H1 (cell line): ENCODE measurements around the gene PRR5. TPM values are rescaled to one million over a fixed set of nuclear protein-coding genes. Genes with fewer than 3 reads are reported as not detected.
A peak's percentile ranks its signal among the peaks of the same experiment; 100 is the strongest.

ENCODE experiments used
- CTCF ChIA-PET: fragments of 300-600 bp; sonication (Branson Sonifier 250); formaldehyde crosslinking; loops from one replicate; lab custom pipeline; 2021; ENCODE audit not compliant: partially characterized antibody; lab: Charles Lee
- POLR2A ChIA-PET: fragments of 300-600 bp; sonication (Branson Sonifier 250); formaldehyde crosslinking; loops from one replicate; lab custom pipeline; 2021; ENCODE audit warnings: inconsistent platforms; ENCODE audit not compliant: partially characterized antibody; lab: Charles Lee
- DNase-seq, 2 experiments: peaks; one replicate each; pipeline versions ENCODE4 v3.0.0 to v3.0.0-alpha.2; 2010 to 2022; ENCODE audit warnings: low spot score in 2 of 2, low read depth in 1 of 2, mixed read lengths in 1 of 2
- FAIRE-seq: peaks from 2 replicates; lab custom pipeline; 2011; peaks lifted over from hg19 to GRCh38; lab: Jason Lieb, UNC
- H2AFZ ChIP-seq: 2 replicates; pipeline ENCODE4 v1.8.1; 2012; ENCODE audit warnings: low read length, inconsistent platforms
- H2AK5ac ChIP-seq: 2 replicates; pipeline ENCODE4 v1.6.1; 2013; ENCODE audit warnings: low read depth, low read length
- H2BK120ac ChIP-seq: replicated peaks from 2 replicates; pipeline ENCODE3; 2013; ENCODE audit warnings: low read depth, low read length, inconsistent platforms
- H2BK12ac ChIP-seq: 2 replicates; pipeline ENCODE4 v1.6.1; 2013; ENCODE audit warnings: low read depth, low read length
- H2BK15ac ChIP-seq: 2 replicates; pipeline ENCODE4 v1.6.1; 2013; ENCODE audit warnings: low read length
- H2BK20ac ChIP-seq: 2 replicates; pipeline ENCODE4 v1.6.1; 2013; ENCODE audit warnings: low read length
- H2BK5ac ChIP-seq: 2 replicates; pipeline ENCODE4 v1.6.1; 2013; ENCODE audit warnings: low read depth, low read length
- H3K14ac ChIP-seq: 2 replicates; pipeline ENCODE4 v1.6.1; 2013; ENCODE audit warnings: inconsistent platforms; ENCODE audit not compliant: insufficient read length
- H3K18ac ChIP-seq: 2 replicates; pipeline ENCODE4 v1.6.1; 2013; ENCODE audit warnings: low read length; ENCODE audit errors: extremely low read depth
- H3K23ac ChIP-seq: 2 replicates; pipeline ENCODE4 v1.6.1; 2013; ENCODE audit warnings: inconsistent platforms; ENCODE audit not compliant: insufficient read length
- H3K23me2 ChIP-seq: 2 replicates; pipeline ENCODE4 v1.6.1; 2013; ENCODE audit warnings: low read depth, low read length
- H3K27ac ChIP-seq: 2 replicates; pipeline ENCODE4 v1.6.1; 2011; ENCODE audit warnings: low read depth, low read length, inconsistent platforms
- H3K27me3 ChIP-seq, 4 experiments: replicated peaks in 1 of 4; 1 replicate in 1 of 4; 2 replicates in 3 of 4; pipeline versions ENCODE4 v1.6.1 to v1.8.1; 2011 to 2013; ENCODE audit warnings: low read length in 3 of 4, mild to moderate bottlenecking in 3 of 4, inconsistent platforms in 2 of 4, mixed read lengths in 2 of 4, moderate library complexity in 1 of 4; ENCODE audit not compliant: control insufficient read depth in 3 of 4, insufficient read depth in 3 of 4; ENCODE audit errors: extremely low read depth in 1 of 4
- H3K36me3 ChIP-seq, 4 experiments: 2 replicates each; pipeline versions ENCODE4 v1.6.1 to v1.8.1; 2011 to 2013; ENCODE audit warnings: mild to moderate bottlenecking in 4 of 4, low read length in 3 of 4, moderate library complexity in 2 of 4, control low read depth in 1 of 4, inconsistent platforms in 1 of 4; ENCODE audit not compliant: insufficient read depth in 4 of 4, control insufficient read depth in 2 of 4
- H3K4ac ChIP-seq: replicated peaks from 2 replicates; pipeline ENCODE3; 2013; ENCODE audit warnings: low read length, low read depth, mixed read lengths, inconsistent platforms; ENCODE audit not compliant: insufficient read length
- H3K4me1 ChIP-seq, 4 experiments: replicated peaks in 1 of 4; 1 replicate in 1 of 4; 2 replicates in 3 of 4; pipeline versions ENCODE4 v1.6.1 to v1.8.1; 2011 to 2013; ENCODE audit warnings: low read length in 3 of 4, inconsistent platforms in 2 of 4, mixed read lengths in 1 of 4; ENCODE audit not compliant: insufficient read depth in 4 of 4, control insufficient read depth in 3 of 4
- H3K4me2 ChIP-seq, 2 experiments: 2 replicates each; pipeline versions ENCODE4 v1.6.1 to v1.8.1; 2011 to 2013; ENCODE audit warnings: low read depth in 2 of 2, low read length in 2 of 2, control low read depth in 1 of 2, inconsistent platforms in 1 of 2, mild to moderate bottlenecking in 1 of 2; ENCODE audit not compliant: insufficient read depth in 1 of 2
- H3K4me3 ChIP-seq, 4 experiments: fragments of 200-600, 300-600 bp in 1 of 4; sonication (generic), shearing (Covaris generic), sonication (Bioruptor Twin) in 1 of 4; 2 replicates each; pipeline versions ENCODE4 v1.5.1 to v1.8.1; 2011 to 2016; ENCODE audit warnings: low read length in 4 of 4, low read depth in 3 of 4, control low read depth in 2 of 4, inconsistent platforms in 2 of 4, mild to moderate bottlenecking in 2 of 4, mixed read lengths in 1 of 4, moderate library complexity in 1 of 4; ENCODE audit not compliant: insufficient read depth in 2 of 4; ENCODE audit errors: extremely low read depth in 1 of 4
- H3K56ac ChIP-seq: replicated peaks from 2 replicates; pipeline ENCODE3; 2013; ENCODE audit warnings: low read depth, mild to moderate bottlenecking, mixed read lengths, low read length, inconsistent platforms; ENCODE audit not compliant: insufficient read length
- H3K79me1 ChIP-seq: 2 replicates; pipeline ENCODE4 v1.6.1; 2013; ENCODE audit warnings: low read depth, low read length, control low read depth
- H3K79me2 ChIP-seq, 2 experiments: 2 replicates each; pipeline versions ENCODE4 v1.6.1 to v1.8.1; 2012 to 2013; ENCODE audit warnings: low read length in 2 of 2, mild to moderate bottlenecking in 2 of 2, inconsistent platforms in 1 of 2; ENCODE audit not compliant: insufficient read depth in 2 of 2, control insufficient read depth in 1 of 2
- H3K9ac ChIP-seq, 4 experiments: replicated peaks in 1 of 4; 1 replicate in 1 of 4; 2 replicates in 3 of 4; pipeline versions ENCODE4 v1.6.1 to v1.8.1; 2011 to 2013; ENCODE audit warnings: low read depth in 3 of 4, low read length in 3 of 4, control low read depth in 2 of 4, mild to moderate bottlenecking in 2 of 4, moderate library complexity in 2 of 4, inconsistent platforms in 1 of 4; ENCODE audit errors: extremely low read depth in 1 of 4
- H3K9me3 ChIP-seq, 2 experiments: 2 replicates each; pipeline versions ENCODE4 v1.6.1 to v1.8.1; 2012 to 2013; ENCODE audit warnings: mild to moderate bottlenecking in 2 of 2, moderate library complexity in 2 of 2, control low read depth in 1 of 2, inconsistent platforms in 1 of 2, low read depth in 1 of 2, low read length in 1 of 2, mixed read lengths in 1 of 2; ENCODE audit not compliant: insufficient read depth in 2 of 2
- H4K20me1 ChIP-seq, 2 experiments: replicated peaks in 1 of 2; 2 replicates each; pipeline versions ENCODE3 to v1.8.1; 2011 to 2013; ENCODE audit warnings: inconsistent platforms in 2 of 2, low read length in 2 of 2, mild to moderate bottlenecking in 1 of 2; ENCODE audit not compliant: insufficient read depth in 2 of 2, control insufficient read depth in 1 of 2
- H4K5ac ChIP-seq: 2 replicates; pipeline ENCODE4 v1.6.1; 2013; ENCODE audit warnings: low read length, low read depth, mixed read lengths, inconsistent platforms; ENCODE audit not compliant: insufficient read length
- H4K8ac ChIP-seq: 2 replicates; pipeline ENCODE4 v1.8.0; 2013; ENCODE audit warnings: mild to moderate bottlenecking, moderate library complexity, low read length, inconsistent platforms; ENCODE audit not compliant: insufficient read depth; ENCODE audit errors: extremely low read depth
- H4K91ac ChIP-seq: replicated peaks from 2 replicates; pipeline ENCODE3; 2013; ENCODE audit warnings: low read length, mixed read lengths, inconsistent platforms; ENCODE audit not compliant: insufficient read length
- ATF3 ChIP-seq: IDR thresholded peaks from 2 replicates; pipeline ENCODE4 v1.6.1; 2011; ENCODE audit warnings: low read depth, mild to moderate bottlenecking, low read length; ENCODE audit not compliant: insufficient read depth
- CBX5 ChIP-seq: fragments of 300-800, 300-1000 bp; sonication (generic); IDR thresholded peaks from 2 replicates; pipeline ENCODE4 v1.7.1; 2016; ENCODE audit warnings: antibody characterized with exemption, low read length, low read depth
- E2F6 ChIP-seq: IDR thresholded peaks from 2 replicates; pipeline ENCODE4 v1.6.1; 2012; ENCODE audit warnings: inconsistent platforms
- MAFK ChIP-seq: IDR thresholded peaks from 2 replicates; pipeline ENCODE4 v1.6.1; 2012; ENCODE audit warnings: low read depth, mild to moderate bottlenecking, improper control_type of control experiment, low read length
- NRF1 ChIP-seq: IDR thresholded peaks from 2 replicates; pipeline ENCODE4 v1.6.1; 2011; ENCODE audit warnings: mild to moderate bottlenecking, low read depth, low read length, improper control_type of control experiment
- POLR2A ChIP-seq, 2 experiments: IDR thresholded peaks; 1 replicate in 1 of 2; 2 replicates in 1 of 2; pipeline ENCODE4 v1.6.1; 2011; ENCODE audit warnings: low read depth in 2 of 2, low read length in 2 of 2, mild to moderate bottlenecking in 2 of 2; ENCODE audit errors: control extremely low read depth in 1 of 2
- RAD21 ChIP-seq, 2 experiments: IDR thresholded peaks in 1 of 2; conservative IDR thresholded peaks in 1 of 2; 2 replicates each; pipeline ENCODE4 v1.6.1; 2011; ENCODE audit warnings: low read depth in 2 of 2, low read length in 2 of 2, improper control_type of control experiment in 1 of 2, inconsistent platforms in 1 of 2, mild to moderate bottlenecking in 1 of 2, moderate library complexity in 1 of 2
- RFX5 ChIP-seq: IDR thresholded peaks from 2 replicates; pipeline ENCODE4 v1.6.1; 2011; ENCODE audit warnings: low read depth, low read length, improper control_type of control experiment, borderline replicate concordance
- USF2 ChIP-seq: IDR thresholded peaks from 2 replicates; pipeline ENCODE4 v1.6.1; 2011; ENCODE audit warnings: low read length, improper control_type of control experiment
- ZNF274 ChIP-seq: IDR thresholded peaks from 2 replicates; pipeline ENCODE4 v1.7.0; 2012; ENCODE audit warnings: low read length, borderline replicate concordance; ENCODE audit errors: extremely low read depth
- WGBS, 2 experiments: shearing (Covaris generic) in 1 of 2; methylation state at CpG; one replicate each; pipeline versions ENCODE4 v1.1.6 to v1.1.7; 2013 to 2015; ENCODE audit warnings: low lambda C conversion rate in 2 of 2, mixed read lengths in 2 of 2, inconsistent platforms in 1 of 2, low coverage in 1 of 2, missing lambda C conversion rate in 1 of 2; ENCODE audit not compliant: insufficient replicate concordance in 2 of 2, insufficient coverage in 1 of 2, insufficient read length in 1 of 2; ENCODE audit errors: extremely low coverage in 1 of 2, missing lambda C conversion rate in 1 of 2; 5-methylcytosine and 5-hydroxymethylcytosine counted together
- polyA plus RNA-seq, 7 experiments: library from polyadenylated mRNA; depleted of rRNA in 3 of 7; stranded (reverse) in 5 of 7; unstranded in 2 of 7; fragments of >200 nt in 5 of 7; fragments of 200-250 nt in 2 of 7; gene quantifications; 1 replicate in 5 of 7; 2 replicates in 1 of 7; 4 replicates in 1 of 7; pipeline versions ENCODE4 v1.2.1 to v1.2.3, GENCODE V29; 2011 to 2013; ENCODE audit warnings: missing spikeins in 2 of 7, mixed read lengths in 2 of 7
- total RNA-seq: library from RNA; stranded (reverse); fragmentation: NEBNext Ultra II Directional; extraction: Animal tissue kit (Norgen Biotek cat#: 25700); gene quantifications from 2 replicates; pipeline ENCODE4 v1.2.1, GENCODE V29; 2021

PRR5 gene
- total and polyA plus RNA-seq, 2 of the 8 experiments (the other 6 are each of a cell fraction or from before 2014, with no cell fraction given), result 16.5 to 25.7 TPM

- no peak overlapping the region for H3K56ac ChIP-seq
- H3K18ac ChIP-seq, result no peak overlapping the region
- no peak overlapping the region for H2BK5ac ChIP-seq
- POLR2A ChIA-PET, result interaction anchor here (1.0 to 1.5 kb wide), 2 partner anchors 15 to 48 kb away, joined by 3 to 4 read pairs; no protein-coding TSS in a partner anchor
- no peak overlapping the region for H4K8ac ChIP-seq
- 83% methylated on average over 7 of the region's 9 CpGs; no CpG with 5 or more reads in 1 of the 2 experiments for WGBS, 2 experiments
- H3K27ac ChIP-seq, result no peak overlapping the region
- H3K4me1 ChIP-seq, result peaks cover 0 to 4% (median 2%) of the 10 kb centered on the region in 4 experiments; a peak in 5 of 7 replicates
- H2BK20ac ChIP-seq, result no peak overlapping the region
- H3K27me3 ChIP-seq, result no peaks in the 10 kb centered on the region; a peak in 1 of 7 replicates
- H4K91ac ChIP-seq, result no peak overlapping the region
- H4K20me1 ChIP-seq, result no peaks in the 10 kb centered on the region
- CTCF ChIA-PET, result interaction anchor here (0.6 to 1.8 kb wide), 5 partner anchors 8 to 791 kb away, joined by 3 to 6 read pairs (median 4); no protein-coding TSS in a partner anchor
- no peak overlapping the region for H2BK120ac ChIP-seq
- H3K79me2 ChIP-seq, result no peaks in the 10 kb centered on the region
- H2BK12ac ChIP-seq, result no peak overlapping the region
- no peak for DNase-seq
- H3K23me2 ChIP-seq, result no peaks in the 10 kb centered on the region
- H3K4ac ChIP-seq, result no peak overlapping the region
- no peaks in the 10 kb centered on the region for H3K9me3 ChIP-seq
- no peak overlapping the region for H2AFZ ChIP-seq
- H2BK15ac ChIP-seq, result no peak overlapping the region; the same call in 1 of the 2 replicates
- H3K14ac ChIP-seq, result no peak overlapping the region
- H4K5ac ChIP-seq, result no peak overlapping the region
- no peak overlapping the region for H3K23ac ChIP-seq
- FAIRE-seq, result no peak
- no peaks in the 10 kb centered on the region for H3K79me1 ChIP-seq
- H3K4me3 ChIP-seq, result no peak overlapping the region
- H3K9ac ChIP-seq, result no peak overlapping the region
- H3K4me2 ChIP-seq, result no peak overlapping the region
- no peaks in the 10 kb centered on the region for H3K36me3 ChIP-seq
- H2AK5ac ChIP-seq, result 0 out of 2 replicates have a peak overlapping the region, but pooled peaks have one; percentile 39
- no peak for TF ChIP-seq RAD21 (IDR thresholded peaks at IDR 0.05 in 1 of 2, conservative IDR thresholded peaks at IDR 0.05 in 1 of 2; ENCODE audit: low read depth in 2 of 2, low read length in 2 of 2)
- no peak for TF ChIP-seq RFX5
- TF ChIP-seq ATF3, result no peak
- TF ChIP-seq USF2, result no peak
- TF ChIP-seq ZNF274, result no peak
- TF ChIP-seq NRF1, result no peak
- no peak for TF ChIP-seq POLR2A (IDR thresholded peaks at IDR 0.05; ENCODE audit: control extremely low read depth in 1 of 2, low read depth in 2 of 2, low read length in 2 of 2)
- TF ChIP-seq CBX5, result no peak
- TF ChIP-seq E2F6, result no peak
- TF ChIP-seq MAFK, result no peak
These were observed 12.0 kb upstream of the PRR5 start for GRCh38 chr22:44689915-44690524.
